ENCODE results near the gene COL26A1.
"Not testable (repeated sequence)": the region's sequence is repeated elsewhere in the genome, so short reads cannot be mapped to it uniquely, and the experiment has no call there.

The COL26A1 gene

GRCh38 chr7:101450064-101450463 lies 87.4 kb downstream of the COL26A1 start:
- WGBS = 93% methylated on average over 4 of the region's 4 CpGs
- Histone ChIP-seq H3K9ac (ENCODE audit: low read depth, low read length) (no peak overlapping the region), H3K9me3 (ENCODE audit: insufficient read depth, low read depth, low read length) (no peaks in the 10 kb centered on the region), H3K27me3 (ENCODE audit: insufficient read depth, low read length) (no peaks in the 10 kb centered on the region), H3K27ac (ENCODE audit: low read depth, low read length) (no peak overlapping the region), H3K4me1 (ENCODE audit: insufficient read depth, low read length) (no peaks in the 10 kb centered on the region), H3K4me3 (ENCODE audit: low read length) (no peak overlapping the region), H3K36me3 (ENCODE audit: insufficient read depth, low read length) (peaks cover 3% of the 10 kb centered on the region; the same call in 1 of the 2 replicates)

GRCh38 chr7:101453617-101454016 lies 90.9 kb downstream of the COL26A1 start:
- H3K4me1 ChIP-seq (ENCODE audit: insufficient read depth, low read length) = no peaks in the 10 kb centered on the region
- no peak overlapping the region for H3K4me3 ChIP-seq (ENCODE audit: low read length)
- H3K9ac ChIP-seq (ENCODE audit: low read depth, low read length) = no peak overlapping the region
- no peak overlapping the region for H3K27ac ChIP-seq (ENCODE audit: low read depth, low read length)
- 95% methylated on average over 5 of the region's 5 CpGs for WGBS
- 0 out of 2 replicates have a peak, but pooled peaks cover 3% of the 10 kb centered on the region for H3K36me3 ChIP-seq (ENCODE audit: insufficient read depth, low read length)
- no peaks in the 10 kb centered on the region for H3K27me3 ChIP-seq (ENCODE audit: insufficient read depth, low read length)
- H3K9me3 ChIP-seq (ENCODE audit: insufficient read depth, low read depth, low read length) = no peaks in the 10 kb centered on the region

GRCh38 chr7:101457001-101457750 lies 94.5 kb downstream of the COL26A1 start:
- Histone ChIP-seq H3K9ac (ENCODE audit: low read depth, low read length) (no peak overlapping the region), H3K4me1 (ENCODE audit: insufficient read depth, low read length) (no peaks in the 10 kb centered on the region), H3K27me3 (ENCODE audit: insufficient read depth, low read length) (no peaks in the 10 kb centered on the region), H3K36me3 (ENCODE audit: insufficient read depth, low read length) (no peaks in the 10 kb centered on the region; the same call in 1 of the 2 replicates), H3K27ac (ENCODE audit: low read depth, low read length) (no peak overlapping the region), H3K9me3 (ENCODE audit: insufficient read depth, low read depth, low read length) (no peaks in the 10 kb centered on the region), H3K4me3 (ENCODE audit: low read length) (no peak overlapping the region)
- WGBS = 96% methylated on average over 5 of the region's 6 CpGs

GRCh38 chr7:101465131-101465530 lies 102.5 kb downstream of the COL26A1 start:
- WGBS = 92% methylated on average over 5 of the region's 5 CpGs
- Histone ChIP-seq H3K4me1 (ENCODE audit: insufficient read depth, low read length) (0 out of 2 replicates have a peak, but pooled peaks cover 3% of the 10 kb centered on the region), H3K4me3 (ENCODE audit: low read length) (no peak overlapping the region), H3K27me3 (ENCODE audit: insufficient read depth, low read length) (no peaks in the 10 kb centered on the region), H3K27ac (ENCODE audit: low read depth, low read length) (no peak overlapping the region), H3K9me3 (ENCODE audit: insufficient read depth, low read depth, low read length) (no peaks in the 10 kb centered on the region), H3K9ac (ENCODE audit: low read depth, low read length) (no peak overlapping the region), H3K36me3 (ENCODE audit: insufficient read depth, low read length) (no peaks in the 10 kb centered on the region)

- Histone ChIP-seq H3K36me3 (ENCODE audit: insufficient read depth, low read length) (no peaks in the 10 kb centered on the region), H3K27me3 (ENCODE audit: insufficient read depth, low read length) (no peaks in the 10 kb centered on the region), H3K4me1 (ENCODE audit: insufficient read depth, low read length) (peaks cover 8% of the 10 kb centered on the region), H3K9me3 (ENCODE audit: insufficient read depth, low read depth, low read length) (no peaks in the 10 kb centered on the region), H3K9ac (ENCODE audit: low read depth, low read length) (no peak overlapping the region), H3K4me3 (ENCODE audit: low read length) (no peak overlapping the region), H3K27ac (ENCODE audit: low read depth, low read length) (no peak overlapping the region)
- WGBS = 84% methylated on average over 9 of the region's 9 CpGs
Observed at GRCh38 chr7:101465576-101466196, 103.0 kb downstream of the COL26A1 start.

- Histone ChIP-seq H3K9me3 (ENCODE audit: insufficient read depth, low read depth, low read length) (no peaks in the 10 kb centered on the region), H3K4me1 (ENCODE audit: insufficient read depth, low read length) (peaks cover 11% of the 10 kb centered on the region), H3K36me3 (ENCODE audit: insufficient read depth, low read length) (no peaks in the 10 kb centered on the region), H3K4me3 (ENCODE audit: low read length) (no peak overlapping the region), H3K27ac (ENCODE audit: low read depth, low read length) (no peak overlapping the region), H3K27me3 (ENCODE audit: insufficient read depth, low read length) (no peaks in the 10 kb centered on the region), H3K9ac (ENCODE audit: low read depth, low read length) (no peak overlapping the region)
- 83% methylated on average over 6 of the region's 6 CpGs for WGBS
Observed at GRCh38 chr7:101466871-101467270, 104.2 kb downstream of the COL26A1 start.

GRCh38 chr7:101468546-101469275 lies 106.0 kb downstream of the COL26A1 start:
- no peak overlapping the region for H3K27ac ChIP-seq (ENCODE audit: low read depth, low read length)
- no peak overlapping the region for H3K9ac ChIP-seq (ENCODE audit: low read depth, low read length)
- no peak overlapping the region for H3K4me3 ChIP-seq (ENCODE audit: low read length)
- 94% methylated on average over 13 of the region's 14 CpGs for WGBS
- H3K36me3 ChIP-seq (ENCODE audit: insufficient read depth, low read length) = no peaks in the 10 kb centered on the region
- no peaks in the 10 kb centered on the region for H3K27me3 ChIP-seq (ENCODE audit: insufficient read depth, low read length)
- peaks cover 11% of the 10 kb centered on the region for H3K4me1 ChIP-seq (ENCODE audit: insufficient read depth, low read length)
- H3K9me3 ChIP-seq (ENCODE audit: insufficient read depth, low read depth, low read length) = no peaks in the 10 kb centered on the region

GRCh38 chr7:101470668-101471487 lies 108.2 kb downstream of the COL26A1 start:
- no peak overlapping the region for H3K9ac ChIP-seq (ENCODE audit: low read depth, low read length)
- 0 out of 2 replicates have a peak overlapping the region, but pooled peaks have one; percentile 30 for H3K27ac ChIP-seq (ENCODE audit: low read depth, low read length)
- WGBS = 73% methylated on average over 9 of the region's 9 CpGs
- no peaks in the 10 kb centered on the region for H3K9me3 ChIP-seq (ENCODE audit: insufficient read depth, low read depth, low read length)
- H3K27me3 ChIP-seq (ENCODE audit: insufficient read depth, low read length) = no peaks in the 10 kb centered on the region
- no peak overlapping the region for H3K4me3 ChIP-seq (ENCODE audit: low read length)
- no peaks in the 10 kb centered on the region for H3K36me3 ChIP-seq (ENCODE audit: insufficient read depth, low read length)
- H3K4me1 ChIP-seq (ENCODE audit: insufficient read depth, low read length) = peaks cover 11% of the 10 kb centered on the region

- WGBS = 89% methylated on average over 5 of the region's 5 CpGs
- Histone ChIP-seq H3K27me3 (ENCODE audit: insufficient read depth, low read length) (no peaks in the 10 kb centered on the region), H3K36me3 (ENCODE audit: insufficient read depth, low read length) (peaks cover 8% of the 10 kb centered on the region; the same call in 1 of the 2 replicates), H3K27ac (ENCODE audit: low read depth, low read length) (no peak overlapping the region), H3K9me3 (ENCODE audit: insufficient read depth, low read depth, low read length) (peaks cover 12% of the 10 kb centered on the region; the same call in 1 of the 2 replicates), H3K4me3 (ENCODE audit: low read length) (no peak overlapping the region), H3K9ac (ENCODE audit: low read depth, low read length) (no peak overlapping the region), H3K4me1 (ENCODE audit: insufficient read depth, low read length) (peaks cover 11% of the 10 kb centered on the region)
Observed at GRCh38 chr7:101474178-101474577, 111.5 kb downstream of the COL26A1 start.

- WGBS = 100% methylated on average over 2 of the region's 2 CpGs
- not testable (repeated sequence) for H3K36me3 ChIP-seq (ENCODE audit: insufficient read depth, low read length); H3K27ac ChIP-seq (ENCODE audit: low read depth, low read length); H3K27me3 ChIP-seq (ENCODE audit: insufficient read depth, low read length); H3K4me1 ChIP-seq (ENCODE audit: insufficient read depth, low read length); H3K4me3 ChIP-seq (ENCODE audit: low read length); H3K9ac ChIP-seq (ENCODE audit: low read depth, low read length)
- peaks cover 17% of the 10 kb centered on the region; the same call in 1 of the 2 replicates for H3K9me3 ChIP-seq (ENCODE audit: insufficient read depth, low read depth, low read length)
Observed at GRCh38 chr7:101475691-101476090, 113.0 kb downstream of the COL26A1 start.
